OCI-M1 (cell line): Measurements from ENCODE around the gene TBC1D2B.
A peak's percentile ranks its signal among the peaks of the same experiment; 100 is the strongest.

Experiments
- DNase-seq: peaks from one replicate; lab custom pipeline; 2025; lab: John Stamatoyannopoulos, UW

The TBC1D2B gene

DNA sequence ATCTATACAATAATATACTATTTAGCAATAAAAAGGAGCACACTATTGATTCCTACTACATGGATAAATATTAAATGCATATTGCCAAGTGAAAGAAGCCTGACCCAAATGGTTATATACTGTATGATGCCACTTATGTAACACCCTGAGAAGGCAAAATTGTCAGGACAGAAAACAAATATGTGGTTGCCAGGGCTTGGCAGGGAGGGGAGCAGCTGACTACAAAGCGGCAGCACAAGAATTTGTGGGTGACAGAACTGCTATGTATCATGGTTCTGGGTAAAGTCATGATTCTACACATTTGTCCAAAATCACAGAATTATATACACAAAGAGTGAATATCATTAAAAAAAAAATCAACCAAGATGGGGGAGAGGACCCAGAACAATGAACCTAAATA lies 22.5 kb downstream of the TBC1D2B start:
- no peak for DNase-seq

DNA sequence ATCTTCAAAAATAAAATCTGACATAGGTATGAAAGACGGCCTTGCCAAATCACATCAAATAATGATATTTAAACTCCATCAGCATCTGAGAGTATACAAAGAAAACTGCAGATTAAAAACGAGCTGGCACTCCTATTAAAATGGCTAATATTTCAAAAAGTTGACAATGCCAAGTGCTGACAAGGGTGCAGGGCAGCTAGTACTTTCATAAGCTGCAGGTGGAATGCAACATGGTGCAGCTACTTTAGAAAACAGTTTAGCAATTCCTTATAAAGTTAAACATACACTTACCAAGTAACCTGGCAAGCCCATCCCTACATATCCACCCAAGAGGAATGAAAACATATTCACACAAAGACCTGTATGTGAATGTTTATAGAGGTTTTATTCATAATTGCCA lies 23.0 kb downstream of the TBC1D2B start:
- no peak for DNase-seq

DNA sequence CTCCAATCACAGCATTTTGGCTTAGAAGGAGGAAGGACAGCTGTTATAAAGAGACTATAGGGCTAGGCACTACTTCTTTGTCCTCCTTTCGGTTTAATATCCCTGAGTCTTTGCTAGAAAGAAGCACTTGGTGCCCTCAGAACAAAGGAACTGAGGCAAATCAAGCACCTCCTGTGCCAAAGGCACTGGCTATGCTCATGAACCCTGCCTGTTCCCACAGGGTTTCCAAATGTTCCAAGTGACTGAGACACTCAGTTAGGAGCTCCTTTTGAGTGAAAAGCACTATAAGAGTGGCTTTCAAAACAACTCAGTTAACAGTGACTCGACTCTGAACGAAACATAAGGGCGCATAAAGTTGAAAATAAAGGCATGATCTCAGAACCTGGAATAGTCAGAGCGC lies 25.0 kb downstream of the TBC1D2B start:
- no peak for DNase-seq

DNA sequence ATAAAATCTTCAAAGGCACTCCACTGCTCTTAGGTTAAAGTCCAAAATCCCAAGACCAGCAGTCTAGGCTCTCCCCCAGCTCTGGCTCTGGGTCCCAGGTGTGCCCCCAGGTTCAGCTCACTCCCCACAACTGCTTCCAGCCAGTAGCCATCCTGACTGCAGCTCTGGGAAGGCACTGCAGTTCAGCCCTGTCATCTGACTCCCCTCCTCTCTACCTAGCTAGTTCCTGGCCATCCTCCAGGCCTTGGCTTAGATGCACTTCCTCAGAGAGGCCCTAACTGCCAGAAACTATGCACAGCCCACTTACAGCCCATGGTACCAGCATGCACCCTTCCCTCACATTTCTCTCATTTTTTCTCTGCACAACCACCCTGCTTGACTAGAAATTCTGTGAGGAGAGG lies 25.5 kb downstream of the TBC1D2B start:
- no peak for DNase-seq

DNA sequence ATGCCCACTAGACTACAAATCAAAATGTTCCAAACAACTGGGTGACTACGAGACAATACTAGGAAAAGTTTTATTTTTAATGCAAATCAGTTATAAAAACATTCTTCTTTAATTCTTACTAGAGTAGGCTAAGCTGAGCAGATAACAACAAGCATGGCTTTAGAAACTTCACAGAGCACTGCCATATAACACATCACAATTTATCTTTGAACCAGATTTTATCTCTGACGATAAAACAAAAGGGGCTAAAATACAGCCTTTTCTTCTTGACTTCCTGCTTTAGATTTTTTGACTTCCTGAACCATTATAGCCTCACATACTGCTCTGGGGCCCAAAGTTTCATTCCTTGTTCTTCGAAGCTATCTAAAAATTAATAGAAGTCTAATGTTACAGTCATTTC lies 25.9 kb downstream of the TBC1D2B start:
- no peak for DNase-seq

DNA sequence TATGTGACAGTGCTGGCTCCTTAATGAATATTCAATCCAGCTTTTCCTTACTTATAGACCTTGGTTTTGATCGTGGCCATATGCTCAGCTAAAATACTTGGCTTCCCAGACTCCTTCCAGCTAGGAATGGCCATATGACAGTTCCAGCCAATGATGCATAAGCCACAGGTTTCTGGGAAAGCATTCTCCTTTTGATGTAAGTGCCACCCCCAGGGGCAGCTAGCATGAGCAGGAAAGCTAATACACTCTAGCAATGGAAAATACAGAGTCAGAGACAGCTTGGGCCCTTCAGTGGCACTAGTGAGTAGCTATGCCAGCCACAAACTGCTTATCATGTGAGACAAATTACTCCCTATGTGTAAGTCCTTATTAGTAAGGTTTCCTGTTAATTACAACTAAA lies 26.7 kb downstream of the TBC1D2B start:
- DNase-seq: no peak

DNA sequence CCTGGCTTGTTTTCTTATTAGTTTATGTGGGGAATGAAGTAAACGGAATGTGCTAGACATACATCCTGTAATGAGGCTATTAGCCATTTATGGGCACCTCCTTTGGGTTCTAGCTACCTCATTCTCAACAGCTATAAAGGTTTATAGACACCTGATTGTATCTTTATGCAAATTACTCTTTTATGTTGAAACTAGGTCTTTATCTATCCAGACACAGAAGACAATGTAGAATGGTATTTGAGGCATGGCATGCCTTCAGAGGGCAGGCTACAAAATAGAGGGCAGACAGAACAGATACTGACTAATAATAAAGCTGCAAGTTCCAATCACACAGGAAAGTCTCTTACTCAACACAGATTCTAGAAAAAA lies 27.1 kb downstream of the TBC1D2B start:
- no peak for DNase-seq

DNA sequence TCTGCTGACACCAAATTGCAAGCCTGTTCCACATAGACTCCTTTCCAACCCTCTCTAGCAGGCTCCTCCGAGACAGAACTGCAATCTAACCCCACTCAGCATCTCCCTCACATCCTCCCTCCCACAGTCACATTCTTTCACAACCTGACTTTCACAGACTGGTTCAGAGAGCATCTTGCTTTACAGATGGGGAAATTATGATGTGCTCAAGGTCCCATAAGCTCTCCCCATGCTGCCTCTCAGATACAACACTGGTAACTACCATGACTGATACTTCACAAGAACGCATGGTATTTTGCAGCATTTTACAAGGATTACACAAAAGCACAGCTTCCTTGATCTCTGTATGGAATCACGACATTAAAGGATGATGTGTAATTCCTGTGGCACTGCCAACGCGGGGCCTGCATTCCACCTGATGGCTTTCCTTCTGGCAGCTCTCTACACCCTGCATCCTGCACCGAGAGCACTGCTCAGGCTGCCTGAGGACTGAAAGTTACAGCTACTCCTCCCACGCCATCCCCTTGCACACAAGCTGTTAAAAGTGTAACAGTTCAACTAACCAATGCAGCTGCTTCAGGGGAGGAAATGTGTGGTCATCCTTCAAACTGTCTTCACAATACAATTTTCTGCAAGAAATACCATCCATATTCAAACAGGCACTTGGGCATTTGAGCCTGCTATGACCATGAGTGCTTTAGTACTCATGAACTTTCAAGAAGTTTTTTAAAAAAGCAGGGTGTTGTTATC lies 27.6 kb downstream of the TBC1D2B start:
- no peak for DNase-seq

DNA sequence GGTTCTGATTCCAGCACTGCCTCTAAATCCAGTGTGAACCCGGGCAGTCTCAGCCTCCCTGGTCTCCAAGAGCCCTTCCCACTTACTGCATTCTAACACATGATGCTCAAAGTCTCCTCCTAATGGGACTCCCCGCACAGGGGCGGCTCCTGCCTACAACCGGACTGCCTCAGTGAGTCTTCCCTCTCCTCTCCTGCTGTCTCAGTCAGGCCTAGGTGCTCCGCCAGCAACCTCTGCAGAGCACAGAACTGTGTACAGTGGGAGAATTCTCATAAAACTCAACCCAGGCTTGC lies 28.9 kb downstream of the TBC1D2B start:
- DNase-seq: no peak

DNA sequence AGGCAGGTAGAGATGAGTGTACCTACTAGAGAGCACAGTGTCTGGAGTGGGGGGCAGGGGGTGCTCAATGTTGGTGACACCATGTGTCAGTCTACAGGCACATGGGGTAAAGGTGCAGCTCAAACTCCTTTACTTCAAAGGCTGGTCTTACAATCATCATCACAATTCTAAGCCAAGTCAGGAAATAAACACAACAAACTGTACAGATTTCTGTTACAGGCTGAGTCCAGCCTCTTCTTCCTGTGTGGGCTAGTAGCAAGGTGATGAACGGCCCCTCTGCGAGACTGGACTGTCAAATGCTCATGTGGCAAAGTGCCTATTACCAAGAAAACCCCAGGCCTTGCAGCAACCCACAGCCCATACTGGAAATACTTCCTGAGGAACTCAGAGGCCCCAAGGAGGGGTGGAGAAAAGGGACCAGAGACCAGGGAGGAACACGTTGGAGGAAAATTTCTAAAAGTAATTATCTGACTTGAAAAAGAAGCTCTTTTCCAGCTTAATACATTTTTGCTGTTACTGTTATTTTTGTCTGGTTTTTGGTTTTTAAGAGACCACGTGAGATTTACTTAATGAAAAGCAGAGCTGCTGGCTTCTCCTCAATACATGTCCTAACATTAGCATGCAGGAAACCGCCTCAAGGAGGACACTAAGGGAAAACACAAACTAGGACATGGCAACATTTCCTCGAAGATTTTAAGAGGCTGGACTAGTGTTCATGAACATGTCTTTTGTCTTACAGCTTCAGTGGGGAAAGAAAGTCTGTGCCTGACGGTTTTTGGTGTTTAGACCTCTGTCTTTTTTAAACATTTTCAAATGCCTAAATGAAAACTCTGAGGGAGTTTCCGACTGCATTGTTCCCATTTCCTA lies 29.5 kb downstream of the TBC1D2B start:
- DNase-seq: no peak

DNA sequence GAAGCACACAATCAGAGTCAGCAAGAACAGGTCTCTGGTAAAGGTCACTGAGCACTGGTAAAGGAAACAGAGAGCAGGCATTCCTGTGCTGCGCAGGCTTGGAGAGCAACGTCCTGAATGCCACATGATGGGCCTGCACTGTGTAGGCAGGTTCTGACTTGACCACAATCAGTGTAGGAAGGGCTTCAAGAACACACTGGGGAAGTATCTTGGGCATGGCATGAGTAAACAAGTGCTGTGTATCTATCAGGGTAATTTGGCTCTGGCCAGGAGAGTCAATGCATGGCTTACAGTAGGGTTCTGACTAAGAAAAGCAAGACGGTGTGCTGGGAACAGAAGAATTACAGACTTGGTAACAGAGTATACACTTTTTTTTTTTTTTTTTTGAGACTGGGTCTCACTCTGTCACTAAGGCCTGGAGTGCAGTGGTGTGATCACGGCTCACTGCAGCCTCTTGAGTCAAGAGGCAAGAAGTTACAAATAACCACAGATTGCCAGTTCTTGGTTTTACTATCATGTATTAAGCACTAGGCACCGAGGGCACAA lies 30.6 kb downstream of the TBC1D2B start:
- DNase-seq: no peak

DNA sequence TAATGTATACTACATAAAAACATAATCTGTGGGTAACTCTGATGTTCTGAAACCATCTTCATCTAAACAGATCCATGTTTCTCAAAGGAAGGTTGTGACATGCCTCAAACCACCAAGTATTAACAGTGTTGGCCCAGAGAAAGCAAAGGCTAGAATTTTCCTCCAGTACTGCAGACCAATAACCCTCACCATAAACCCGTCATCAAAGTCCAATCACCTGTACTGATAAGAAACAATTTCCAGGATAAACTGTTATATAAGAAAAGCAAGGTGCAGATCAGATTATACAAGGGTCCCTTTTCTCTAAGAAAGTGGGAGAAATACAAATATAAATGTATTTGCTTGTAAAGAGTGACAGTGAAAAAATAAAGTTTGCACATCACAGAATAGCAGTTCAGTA lies 32.3 kb downstream of the TBC1D2B start:
- DNase-seq: no peak

DNA sequence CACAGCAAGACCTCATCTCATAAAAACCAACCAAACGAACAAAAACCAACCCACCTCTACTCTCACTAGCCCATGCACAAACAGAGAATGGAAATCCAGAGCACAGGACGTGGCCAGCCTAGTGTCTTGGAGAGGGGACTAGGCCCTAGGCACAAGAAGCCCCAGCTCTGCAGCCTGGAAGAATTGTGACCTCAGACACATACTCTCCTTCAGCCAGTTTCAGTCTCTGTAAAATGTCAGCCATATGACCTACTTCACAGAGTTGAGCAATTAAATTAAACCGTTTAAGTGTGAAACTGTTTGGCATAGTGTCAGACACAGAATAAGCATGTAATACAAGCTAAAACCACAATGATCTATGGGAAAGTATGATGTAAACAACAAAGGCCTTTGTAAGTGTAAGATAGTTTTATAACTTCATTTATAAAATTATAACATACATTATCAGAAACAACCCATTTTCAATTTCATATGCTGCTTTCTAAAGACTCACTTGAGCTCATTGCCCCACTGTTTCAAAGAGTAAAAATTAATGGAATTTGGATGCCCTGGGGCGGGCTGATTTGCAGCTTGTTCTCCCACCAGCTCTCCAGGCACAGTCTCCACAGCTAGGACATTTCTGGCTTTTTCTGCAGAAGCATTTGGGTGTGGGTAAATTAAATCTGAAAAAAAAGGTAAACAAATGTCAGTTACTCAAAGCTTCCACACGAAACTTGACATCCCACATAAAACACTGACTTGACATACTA lies 32.9 kb downstream of the TBC1D2B start:
- peak; percentile 4 for DNase-seq

DNA sequence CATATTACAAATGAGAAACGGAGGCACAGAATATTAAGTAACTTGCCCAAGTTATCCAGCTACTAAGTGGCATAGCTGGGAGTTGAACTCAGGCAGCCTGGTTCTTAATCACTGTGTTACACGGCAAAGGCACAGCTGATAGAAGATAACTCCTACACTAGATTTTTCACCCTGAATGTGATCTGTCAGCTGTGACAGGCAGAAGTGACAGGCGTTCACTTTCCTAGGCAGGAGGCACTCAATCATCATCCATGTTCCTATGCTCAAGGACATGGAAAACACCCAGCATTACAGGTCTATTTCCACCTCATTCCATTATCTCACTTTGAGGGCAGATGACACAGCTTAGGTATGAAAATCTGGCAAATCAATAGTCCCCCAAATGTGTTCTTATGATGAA lies 35.6 kb downstream of the TBC1D2B start:
- no peak for DNase-seq

DNA sequence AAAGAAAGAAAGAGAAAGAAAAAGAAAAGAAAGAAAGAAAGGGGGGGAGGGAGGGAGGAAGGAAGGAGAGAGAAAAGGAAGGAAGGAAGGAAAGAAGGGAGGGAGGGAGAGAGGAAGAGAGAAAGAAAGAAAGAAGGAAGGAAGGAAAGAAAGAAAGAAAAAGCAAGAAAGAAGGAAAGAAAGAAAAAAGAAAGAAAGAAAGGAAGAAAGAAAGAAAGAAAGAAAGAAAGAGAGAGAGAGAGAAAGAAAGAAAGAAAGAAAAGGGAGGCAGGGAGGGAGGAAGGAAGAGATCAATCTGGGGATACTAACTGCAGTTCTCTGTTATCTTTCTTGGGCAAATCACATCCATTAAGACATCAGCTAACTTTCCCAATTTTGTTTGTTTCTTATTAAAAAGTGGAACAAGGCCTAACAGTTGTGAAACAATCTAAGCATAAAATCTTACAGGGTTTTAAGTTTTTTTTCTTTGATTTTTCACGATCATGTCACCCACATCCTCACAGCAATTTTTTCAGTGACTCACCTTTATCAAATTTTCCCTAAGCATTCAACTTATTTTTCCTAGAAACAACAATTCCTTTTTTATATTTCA lies 36.8 kb downstream of the TBC1D2B start:
- DNase-seq: no peak

DNA sequence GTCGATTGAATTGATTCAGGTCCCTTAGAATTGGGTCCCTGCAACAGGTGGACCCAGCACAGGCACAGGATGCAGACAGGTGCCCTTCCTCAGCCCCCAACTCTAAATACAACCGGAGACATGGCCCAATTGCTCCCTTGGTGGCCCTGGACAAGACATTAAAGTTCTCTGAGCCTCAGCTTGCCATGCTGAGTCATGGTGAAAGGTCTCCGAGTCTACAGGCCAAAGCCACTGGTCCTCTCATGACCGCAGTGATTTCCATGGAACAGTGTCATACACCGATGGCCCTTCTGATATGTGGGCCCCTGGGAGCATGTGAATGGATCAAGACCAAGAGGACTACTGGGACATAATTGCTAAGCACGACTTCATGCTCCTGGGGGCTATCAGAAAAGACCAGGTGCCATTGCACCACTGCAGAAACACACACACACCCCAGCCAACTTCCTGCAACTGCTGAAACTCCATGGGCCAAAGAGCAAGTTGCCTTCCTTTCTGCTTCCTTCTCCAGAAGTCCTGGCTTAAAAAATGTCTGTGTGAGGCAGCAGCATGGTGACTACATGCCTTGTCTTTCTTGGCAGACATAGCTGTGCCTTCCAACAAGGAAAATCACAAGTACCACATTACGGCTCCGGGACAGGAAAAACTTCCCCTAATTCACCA lies 38.8 kb downstream of the TBC1D2B start:
- no peak for DNase-seq

DNA sequence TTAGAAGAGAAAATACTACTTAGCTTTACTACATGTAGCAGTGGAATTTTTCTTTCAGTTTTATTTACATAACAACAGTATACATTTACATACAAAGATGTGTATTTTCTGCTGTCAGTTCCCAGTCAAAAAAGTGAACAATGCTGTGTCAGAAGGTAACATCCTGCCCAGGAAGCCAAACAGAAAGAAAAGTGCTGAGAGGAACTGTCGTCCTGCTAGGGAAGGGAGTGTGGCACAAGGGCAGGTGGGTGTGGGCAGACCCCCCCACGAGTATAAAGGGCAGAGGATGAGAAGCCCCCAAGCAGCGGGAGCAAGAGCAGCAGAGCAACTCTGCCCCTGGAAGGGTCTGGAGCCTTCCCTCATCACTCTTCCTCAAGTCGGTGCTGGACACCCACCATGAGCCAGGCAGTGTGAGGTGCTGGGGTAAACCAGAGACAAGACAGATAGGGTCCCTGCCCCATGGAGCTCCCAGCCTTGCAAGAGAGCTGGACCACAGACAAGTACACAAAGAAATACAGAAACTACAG lies 39.7 kb downstream of the TBC1D2B start:
- no peak for DNase-seq

DNA sequence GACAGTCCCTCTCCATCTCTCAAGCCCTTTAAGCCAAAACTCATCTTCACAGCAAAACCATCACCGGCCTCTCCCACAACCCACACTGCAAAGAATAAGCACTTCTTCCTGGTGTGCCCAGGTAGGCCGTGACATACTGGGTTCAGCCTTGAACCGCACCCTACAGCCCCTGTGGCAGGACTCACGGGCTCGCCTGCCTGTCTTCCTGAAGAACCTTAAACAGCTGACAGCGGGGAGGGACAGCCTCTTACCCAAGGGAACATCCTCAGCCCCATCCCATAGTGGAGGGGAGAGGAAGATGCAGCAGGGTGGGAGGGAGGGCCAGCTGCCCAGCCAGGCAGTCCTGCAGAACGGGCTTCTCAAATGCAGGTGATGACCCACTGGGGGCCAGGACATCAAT lies 40.2 kb downstream of the TBC1D2B start:
- DNase-seq: no peak

DNA sequence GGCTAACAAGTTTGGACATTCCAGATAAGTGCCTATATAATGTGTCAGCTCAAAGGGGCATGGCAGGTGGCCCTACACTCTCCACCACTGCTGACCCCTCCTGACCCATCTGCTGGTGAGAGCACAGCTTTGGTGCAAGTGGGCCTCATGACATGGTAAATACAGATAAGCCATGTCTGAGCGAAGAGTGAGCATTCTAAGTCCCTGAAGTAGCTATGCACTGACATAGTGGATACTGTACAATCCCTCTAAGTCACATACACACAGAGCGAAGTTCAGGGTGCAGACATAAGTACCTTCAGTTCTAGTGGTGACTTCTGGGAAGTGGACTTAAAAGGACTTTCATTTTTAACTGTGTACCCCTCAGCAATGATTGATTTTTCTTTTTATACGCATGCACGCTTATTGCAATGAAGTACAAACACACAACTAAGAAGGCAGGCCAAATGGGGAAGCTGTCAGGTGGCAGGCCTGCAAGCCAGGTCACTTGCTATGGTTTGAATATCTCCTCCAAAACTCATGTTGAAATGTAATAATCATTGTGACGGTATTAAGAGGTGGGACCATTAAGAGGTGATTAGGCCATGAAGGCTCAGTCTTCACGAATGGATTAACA lies 41.5 kb downstream of the TBC1D2B start:
- DNase-seq: peak; percentile 12

DNA sequence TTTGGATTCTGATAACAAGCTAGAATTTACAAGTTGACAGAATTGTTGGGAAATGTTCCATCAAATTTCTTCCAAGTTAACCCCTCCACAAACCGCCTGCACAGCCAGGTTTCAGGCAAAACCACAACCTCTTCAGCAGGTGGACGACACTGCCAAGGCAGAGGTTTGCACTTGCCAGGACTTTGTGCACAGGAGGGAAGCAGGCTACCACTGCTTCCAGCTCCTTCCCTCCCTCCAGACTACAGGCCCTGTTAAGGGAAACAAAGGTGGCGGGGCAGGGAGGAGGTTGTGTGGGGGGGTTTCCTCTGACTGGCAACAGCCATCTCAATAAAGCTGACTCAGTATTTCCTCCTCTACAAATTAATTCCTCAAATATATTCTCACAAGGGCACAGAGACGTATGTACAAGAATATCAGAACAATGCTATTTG lies 42.2 kb downstream of the TBC1D2B start:
- DNase-seq: no peak
